Measurements from ENCODE around the gene ELP4.

ELP4 gene

DNA sequence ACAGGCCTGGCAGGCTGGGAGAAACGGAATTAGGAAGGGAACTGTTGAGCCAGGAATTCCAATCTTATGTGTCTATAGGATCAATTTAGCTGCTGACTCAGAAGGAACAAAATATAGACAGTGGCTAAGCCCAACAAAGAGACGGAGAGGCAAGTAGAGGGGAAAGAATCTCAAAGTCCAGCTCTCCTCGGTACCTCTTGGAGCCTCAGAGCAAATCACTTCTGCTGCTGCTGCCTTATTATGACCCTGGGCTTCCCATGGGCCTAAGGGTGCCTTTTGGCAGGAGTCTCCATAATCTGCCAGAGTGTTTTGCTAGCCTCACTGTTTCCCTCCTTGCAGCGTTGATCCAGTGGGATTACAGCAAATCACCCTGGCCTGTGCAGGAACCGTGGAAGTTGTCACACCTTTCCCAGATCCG, 269.8 kb downstream of the ELP4 start:
- no peak for DNase-seq (ENCODE audit: low read depth)

DNA sequence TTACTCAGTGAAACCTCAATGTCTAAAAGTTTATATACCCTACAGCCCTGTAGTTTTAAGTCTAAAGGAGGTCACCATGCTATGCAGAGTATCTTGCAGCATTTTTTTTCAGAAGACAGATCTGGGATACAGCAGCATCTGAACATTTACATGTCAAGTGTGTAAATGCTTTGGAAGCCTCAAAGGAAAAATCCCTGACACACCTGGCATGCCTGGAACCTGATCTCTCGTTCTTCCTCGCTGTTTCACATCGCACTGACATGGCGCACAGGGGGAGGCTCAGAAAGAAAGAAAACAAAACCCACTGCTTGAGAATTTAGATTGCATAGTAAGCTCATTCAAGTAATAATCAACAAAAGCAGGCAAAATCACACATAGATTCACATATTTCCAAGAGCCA, 270.5 kb downstream of the ELP4 start:
- DNase-seq (ENCODE audit: low read depth), result no peak

DNA sequence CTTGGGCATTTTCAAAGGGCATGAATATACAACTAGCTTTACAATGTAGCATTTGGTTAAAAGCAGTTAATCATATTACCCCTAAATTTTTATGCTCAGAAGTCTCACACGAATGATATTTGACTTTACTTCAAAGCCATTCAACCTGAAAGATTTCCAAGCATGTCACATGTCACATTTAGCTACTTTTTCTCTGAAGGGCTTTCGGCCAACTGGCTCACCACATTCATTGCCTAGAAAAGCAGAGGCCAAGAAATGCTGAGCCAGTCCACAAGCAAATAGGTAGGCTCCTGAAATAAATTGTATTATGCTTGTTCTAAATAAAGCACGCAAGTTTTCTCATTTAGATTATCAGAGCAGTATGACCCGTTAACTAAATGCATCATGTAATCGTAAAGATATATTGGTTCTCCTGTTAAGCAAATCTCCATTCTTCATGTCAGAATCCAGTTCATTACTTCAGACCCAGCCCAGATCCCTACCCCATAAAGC, 271.0 kb downstream of the ELP4 start:
- no peak for DNase-seq (ENCODE audit: low read depth)

GRCh38 chr11:31782257-31782656, 272.7 kb downstream of the ELP4 start:
- DNase-seq (ENCODE audit: low read depth), result no peak

DNA sequence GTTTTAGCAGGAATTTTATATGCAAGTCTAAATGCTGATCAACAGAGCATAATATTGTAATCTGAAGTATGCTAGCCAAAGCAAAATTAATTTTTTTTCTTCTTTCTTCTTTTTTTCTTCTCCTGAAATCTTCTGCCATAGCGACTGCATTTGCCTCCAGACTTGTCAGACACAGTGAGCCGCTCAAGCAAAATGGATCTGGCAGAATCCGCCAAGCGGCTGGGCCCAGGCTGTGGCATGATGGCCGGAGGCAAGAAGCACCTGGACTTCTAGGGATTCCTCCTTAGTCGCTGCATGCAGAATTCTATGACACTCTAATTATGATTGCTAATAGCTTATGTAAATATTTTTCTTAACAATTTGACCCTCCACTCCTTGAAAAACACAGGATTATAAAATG, 273.7 kb downstream of the ELP4 start:
- no peak for DNase-seq (ENCODE audit: low read depth)

DNA sequence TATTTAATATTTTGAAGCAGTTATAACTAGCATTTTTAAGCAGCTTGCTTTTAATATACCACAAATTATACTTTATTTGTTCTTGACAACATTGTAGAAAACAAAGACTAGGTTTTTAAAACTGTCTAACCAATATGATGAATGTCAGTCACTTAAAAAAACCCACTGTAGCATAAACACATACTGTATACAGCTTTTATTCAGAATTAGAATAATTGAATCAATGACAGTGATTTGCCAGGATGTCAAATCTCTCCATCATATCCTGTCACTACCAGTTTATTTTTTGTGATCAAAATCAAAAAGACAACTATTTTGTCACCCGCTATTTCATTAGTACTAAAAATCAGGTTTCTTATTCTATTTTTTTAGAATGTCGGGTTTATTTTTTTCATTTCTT, 275.0 kb downstream of the ELP4 start:
- DNase-seq (ENCODE audit: low read depth), result no peak

DNA sequence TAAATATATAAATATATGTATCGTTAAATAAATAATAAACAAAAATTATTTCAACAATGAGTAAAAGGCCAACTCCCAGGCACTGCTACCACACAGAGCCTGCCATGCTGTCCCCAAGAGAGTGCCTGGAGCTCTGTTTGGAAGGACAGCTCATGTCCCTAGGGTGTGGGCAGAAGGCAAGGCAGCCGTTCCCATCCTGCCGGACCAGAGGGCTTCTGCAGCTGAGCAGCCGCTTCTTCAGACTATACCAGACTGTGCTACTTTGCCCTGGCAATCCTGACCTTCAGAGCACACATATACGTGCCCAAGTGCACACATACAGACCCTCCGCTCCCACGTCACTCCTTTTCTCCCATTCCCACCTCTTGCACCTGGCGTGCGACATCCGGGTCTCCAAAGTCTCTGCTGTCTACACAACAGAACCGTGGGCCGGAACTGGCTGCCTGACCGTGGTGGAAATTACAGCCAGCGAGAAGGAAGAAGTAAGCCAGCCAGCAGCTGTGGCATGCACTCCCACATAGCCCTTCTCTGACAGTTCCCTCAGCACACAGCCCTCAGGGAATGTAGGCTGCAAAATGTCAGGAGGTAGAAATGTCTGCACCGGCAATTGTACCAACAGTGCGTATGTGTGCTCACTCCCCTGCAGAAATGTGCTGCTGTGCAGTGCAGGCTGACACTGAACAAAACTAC, 277.6 kb downstream of the ELP4 start:
- DNase-seq (ENCODE audit: low read depth), result no peak

GRCh38 chr11:31788085-31788484, 278.5 kb downstream of the ELP4 start:
- DNase-seq (ENCODE audit: low read depth), result no peak

- no peak for DNase-seq (ENCODE audit: low read depth)
Observed at GRCh38 chr11:31790649-31791048, 281.1 kb downstream of the ELP4 start.

DNA sequence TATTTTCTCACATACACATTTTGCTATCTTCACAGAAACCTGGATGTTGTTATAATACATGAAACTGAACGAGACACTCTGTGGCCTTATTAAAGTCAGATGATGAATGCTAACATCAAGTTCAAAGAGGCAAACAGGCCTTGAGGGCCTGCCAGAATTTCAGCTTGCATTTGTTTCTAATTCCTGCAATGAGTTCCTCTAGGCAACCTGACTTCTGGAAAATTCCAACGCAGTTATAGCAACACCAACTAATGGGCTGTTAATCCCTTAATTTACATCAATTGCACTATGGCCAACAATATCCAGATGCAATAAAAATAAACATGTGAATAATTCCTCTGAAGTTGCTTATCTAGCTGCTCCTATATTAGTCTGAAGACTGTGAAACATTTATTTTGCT, 282.5 kb downstream of the ELP4 start:
- DNase-seq (ENCODE audit: low read depth), result no peak

DNA sequence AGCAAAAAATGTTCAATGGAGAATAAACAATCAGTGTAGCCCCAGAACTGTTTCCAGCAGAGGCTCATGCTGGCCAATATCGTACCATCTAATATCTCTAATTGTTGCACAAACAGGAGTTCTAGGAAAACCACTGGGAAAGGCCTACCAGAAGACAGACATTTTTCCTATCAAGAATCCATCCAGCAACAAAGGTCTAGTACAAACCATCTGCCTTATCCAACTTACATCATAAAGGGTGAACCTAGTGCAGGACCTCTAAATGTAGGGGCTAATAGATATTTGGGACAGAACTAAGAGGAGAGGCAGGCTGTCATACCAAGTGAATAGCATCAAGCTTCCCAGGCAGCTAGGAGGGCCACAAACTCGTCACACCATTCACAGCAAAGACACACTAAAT, 282.9 kb downstream of the ELP4 start:
- no peak for DNase-seq (ENCODE audit: low read depth)

DNA sequence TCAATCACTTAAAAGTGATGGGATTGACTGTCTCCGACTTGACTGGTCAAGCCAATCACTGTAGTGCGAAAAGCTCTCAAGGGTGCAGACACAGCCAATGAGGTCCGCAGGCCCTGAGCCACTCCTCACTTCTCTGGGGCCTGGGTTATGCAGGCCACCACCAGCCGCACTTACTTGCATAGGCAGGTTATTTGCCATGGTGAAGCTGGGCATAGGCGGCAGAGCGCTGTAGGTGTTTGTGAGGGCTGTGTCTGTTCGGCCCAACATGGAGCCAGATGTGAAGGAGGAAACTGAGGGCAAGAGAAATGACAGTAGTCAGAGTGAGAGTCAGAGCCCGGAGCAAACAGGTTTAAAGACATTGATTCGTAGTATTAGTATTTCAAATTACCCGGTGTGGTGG, 283.7 kb downstream of the ELP4 start:
- no peak for DNase-seq (ENCODE audit: low read depth)

DNA sequence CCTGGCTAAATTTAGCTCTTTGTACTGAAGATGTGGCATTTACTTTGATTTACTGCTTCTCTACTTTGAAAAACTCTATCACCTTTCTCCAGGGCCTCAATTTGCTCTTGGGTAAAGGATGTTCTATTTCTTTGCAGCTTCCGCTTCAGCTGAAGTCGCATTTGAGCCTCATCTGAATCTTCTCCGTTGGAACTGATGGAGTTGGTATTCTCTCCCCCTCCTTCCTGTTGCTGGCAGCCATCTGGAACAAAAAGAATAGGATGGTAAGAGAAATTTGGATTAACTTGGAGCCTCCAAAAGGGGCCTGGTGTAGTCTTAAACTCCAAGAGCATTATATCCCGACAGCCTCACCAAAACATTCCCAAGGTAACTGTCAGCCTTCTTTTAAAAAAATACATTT, 285.0 kb downstream of the ELP4 start:
- DNase-seq (ENCODE audit: low read depth), result no peak

GRCh38 chr11:31795706-31796498, 286.3 kb downstream of the ELP4 start:
- no peak for DNase-seq (ENCODE audit: low read depth)

DNA sequence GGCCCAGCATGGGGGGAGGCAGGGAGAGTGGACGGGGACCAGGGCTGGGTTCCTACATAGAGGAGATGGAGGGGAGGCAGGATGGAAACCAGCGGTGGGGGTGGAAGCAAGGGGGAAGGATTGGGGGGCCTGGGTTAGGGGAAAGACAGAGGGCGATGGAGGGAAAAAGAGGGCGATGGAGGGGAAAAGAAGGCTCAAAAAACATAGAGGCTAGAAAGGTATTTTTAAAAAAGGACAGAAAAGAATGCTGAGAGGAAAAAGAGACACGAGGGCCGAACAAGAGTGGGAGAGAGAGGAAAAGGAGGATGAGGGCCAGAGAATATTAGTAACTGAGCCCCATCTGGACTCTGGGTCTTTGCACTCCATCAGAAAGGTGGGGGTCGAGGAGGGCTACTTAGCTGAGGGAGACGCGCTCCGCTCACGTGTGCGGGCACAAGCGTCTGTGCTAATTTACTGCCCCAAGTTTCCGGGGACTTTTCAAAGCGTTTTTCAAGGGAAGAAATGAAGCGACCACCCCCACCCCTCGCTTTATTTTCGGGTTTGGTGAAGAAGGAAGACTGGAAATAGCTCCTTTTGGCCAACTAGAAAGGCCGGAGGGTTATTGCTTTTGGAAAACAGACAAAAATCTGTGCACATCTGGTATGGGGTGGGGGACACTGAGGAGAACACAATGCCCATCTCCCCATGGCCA, 287.1 kb downstream of the ELP4 start:
- DNase-seq (ENCODE audit: low read depth), result no peak

GRCh38 chr11:31797190-31798056, 287.9 kb downstream of the ELP4 start:
- DNase-seq (ENCODE audit: low read depth), result no peak

GRCh38 chr11:31798057-31798553, 288.5 kb downstream of the ELP4 start:
- no peak for DNase-seq (ENCODE audit: low read depth)

DNA sequence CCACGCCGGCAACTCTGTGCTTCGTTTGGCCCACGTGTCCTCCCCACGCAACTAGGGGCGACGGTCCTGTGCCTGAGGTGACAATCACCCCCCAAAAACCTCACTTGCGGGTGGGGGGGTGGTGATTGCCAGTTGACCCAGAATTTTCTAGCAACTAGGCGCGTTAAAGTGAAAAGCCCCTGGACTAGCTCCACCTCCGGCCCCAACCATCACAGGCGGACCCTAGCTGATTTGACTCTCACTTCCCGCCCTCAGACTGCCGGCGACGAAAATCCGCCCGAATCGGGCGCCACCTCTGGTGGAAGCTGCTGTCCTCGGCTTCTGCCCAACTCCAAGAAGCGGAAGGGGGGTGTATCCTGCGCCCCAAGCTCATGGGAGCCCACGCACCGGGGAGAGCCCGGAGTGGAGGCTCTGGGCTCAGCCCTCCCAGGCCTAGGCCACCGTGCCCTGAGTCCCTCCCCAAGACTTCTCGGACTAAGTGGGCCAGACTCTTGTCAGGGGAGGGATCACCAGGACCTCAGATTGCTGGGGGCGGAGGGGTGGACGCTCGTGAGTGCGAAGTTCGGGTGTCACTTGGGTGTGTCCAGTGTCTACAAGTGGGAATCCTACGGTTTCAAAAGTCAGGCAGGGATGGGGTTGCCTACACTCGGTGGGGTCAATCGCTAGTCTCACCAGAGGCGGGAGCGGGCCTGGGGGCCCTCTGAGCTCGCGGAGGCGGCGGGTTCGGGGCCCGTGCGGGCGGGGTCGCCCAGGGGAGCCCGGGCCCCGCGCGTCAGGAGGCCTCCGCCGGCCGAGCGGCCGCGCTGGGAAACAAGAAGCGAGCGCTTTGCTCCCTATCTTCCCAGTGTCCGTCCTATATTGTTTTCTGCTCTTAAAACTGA, 289.2 kb downstream of the ELP4 start:
- DNase-seq (ENCODE audit: low read depth), result no peak

- no peak for DNase-seq (ENCODE audit: low read depth)
Observed at GRCh38 chr11:31799435-31800397, 290.1 kb downstream of the ELP4 start.

All from stimulated activated CD8-positive, alpha-beta memory T cell treated with anti-CD3 and anti-CD28 coated beads, Interleukin-4, amount 100 ng/mL, for 24 hours (primary cell).